Measurements from ENCODE around the gene ADAMTS14. TPM values are rescaled to one million over a fixed set of nuclear protein-coding genes. Genes with fewer than 3 reads are reported as not detected.

Gene ADAMTS14
- total RNA-seq, 1 donor from 2014 or later = 0.53 TPM

- Histone ChIP-seq H3K27me3 (ENCODE audit: low read depth) (no peaks in the 10 kb centered on the region), H3K9me3 (no peaks in the 10 kb centered on the region), H3K4me1 (no peaks in the 10 kb centered on the region), H3K27ac (no peak overlapping the region), H3K4me3 (no peak overlapping the region), H3K36me3 (no peaks in the 10 kb centered on the region)
- intact Hi-C loops (cut with DNase I) = no loop called here
- TF ChIP-seq, protein P1, sequence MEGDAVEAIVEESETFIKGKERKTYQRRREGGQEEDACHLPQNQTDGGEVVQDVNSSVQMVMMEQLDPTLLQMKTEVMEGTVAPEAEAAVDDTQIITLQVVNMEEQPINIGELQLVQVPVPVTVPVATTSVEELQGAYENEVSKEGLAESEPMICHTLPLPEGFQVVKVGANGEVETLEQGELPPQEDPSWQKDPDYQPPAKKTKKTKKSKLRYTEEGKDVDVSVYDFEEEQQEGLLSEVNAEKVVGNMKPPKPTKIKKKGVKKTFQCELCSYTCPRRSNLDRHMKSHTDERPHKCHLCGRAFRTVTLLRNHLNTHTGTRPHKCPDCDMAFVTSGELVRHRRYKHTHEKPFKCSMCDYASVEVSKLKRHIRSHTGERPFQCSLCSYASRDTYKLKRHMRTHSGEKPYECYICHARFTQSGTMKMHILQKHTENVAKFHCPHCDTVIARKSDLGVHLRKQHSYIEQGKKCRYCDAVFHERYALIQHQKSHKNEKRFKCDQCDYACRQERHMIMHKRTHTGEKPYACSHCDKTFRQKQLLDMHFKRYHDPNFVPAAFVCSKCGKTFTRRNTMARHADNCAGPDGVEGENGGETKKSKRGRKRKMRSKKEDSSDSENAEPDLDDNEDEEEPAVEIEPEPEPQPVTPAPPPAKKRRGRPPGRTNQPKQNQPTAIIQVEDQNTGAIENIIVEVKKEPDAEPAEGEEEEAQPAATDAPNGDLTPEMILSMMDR (IDR thresholded peaks at IDR 0.05) = no peak
- ATAC-seq (no peak), DNase-seq (no peak)
Measured at GRCh38 chr10:70690589-70690988, 18.3 kb downstream of the ADAMTS14 start.

- H3K9me3 ChIP-seq = no peaks in the 10 kb centered on the region
- ATAC-seq (no peak), DNase-seq (no peak)
- TF ChIP-seq, protein P1 (IDR thresholded peaks at IDR 0.05) = no peak
- H3K4me1 ChIP-seq = no peaks in the 10 kb centered on the region
- no peak overlapping the region for H3K4me3 ChIP-seq
- H3K27ac ChIP-seq = no peak overlapping the region
- intact Hi-C loops (cut with DNase I) = no loop called here
- H3K36me3 ChIP-seq = no peaks in the 10 kb centered on the region
- H3K27me3 ChIP-seq (ENCODE audit: low read depth) = no peaks in the 10 kb centered on the region
Measured at GRCh38 chr10:70691611-70692010, 19.3 kb downstream of the ADAMTS14 start.

DNA sequence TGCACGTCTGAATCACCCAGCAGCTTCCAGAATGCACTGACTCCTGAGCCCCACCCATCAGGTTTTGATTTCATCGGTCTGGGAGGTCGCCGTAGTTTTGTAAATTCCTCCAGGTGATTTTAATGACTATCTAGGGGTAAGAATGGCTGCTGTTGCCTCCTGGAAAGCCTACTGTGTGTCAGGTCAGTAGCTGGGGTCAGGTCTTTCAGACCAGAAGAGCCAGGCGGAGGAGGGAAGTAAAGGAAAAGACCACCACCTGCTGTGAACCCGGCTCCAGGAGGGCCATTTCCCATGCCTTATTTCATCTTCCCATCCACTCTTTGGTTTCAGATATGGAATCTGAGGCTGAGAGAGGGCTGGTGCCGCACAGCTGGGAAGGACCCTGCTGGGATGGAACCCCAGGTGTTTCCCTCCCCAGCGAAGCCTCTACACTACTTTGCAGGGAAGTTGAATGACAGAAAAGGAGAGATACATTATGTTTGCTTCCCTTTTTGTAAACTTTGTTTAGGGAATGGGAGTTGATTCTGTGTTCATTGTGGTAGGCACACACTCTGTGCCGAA lies 19.8 kb downstream of the ADAMTS14 start:
- H3K36me3 ChIP-seq = no peaks in the 10 kb centered on the region
- no peaks in the 10 kb centered on the region for H3K9me3 ChIP-seq
- no peak overlapping the region for H3K27ac ChIP-seq
- no peak overlapping the region for H3K4me3 ChIP-seq
- H3K27me3 ChIP-seq (ENCODE audit: low read depth) = no peaks in the 10 kb centered on the region
- no peak for ATAC-seq
- TF ChIP-seq, protein P1 (IDR thresholded peaks at IDR 0.05) = no peak
- DNase-seq = no peak
- H3K4me1 ChIP-seq = no peaks in the 10 kb centered on the region
- intact Hi-C loops (cut with DNase I) = no loop called here

GRCh38 chr10:70693619-70694335 lies 21.5 kb downstream of the ADAMTS14 start:
- Histone ChIP-seq H3K9me3 (no peaks in the 10 kb centered on the region), H3K4me3 (no peak overlapping the region), H3K27me3 (ENCODE audit: low read depth) (no peaks in the 10 kb centered on the region), H3K4me1 (no peaks in the 10 kb centered on the region), H3K27ac (no peak overlapping the region), H3K36me3 (no peaks in the 10 kb centered on the region)
- TF ChIP-seq, protein P1 (IDR thresholded peaks at IDR 0.05) = no peak
- intact Hi-C loops (cut with DNase I) = no loop called here
- ATAC-seq (no peak), DNase-seq (no peak)

DNA sequence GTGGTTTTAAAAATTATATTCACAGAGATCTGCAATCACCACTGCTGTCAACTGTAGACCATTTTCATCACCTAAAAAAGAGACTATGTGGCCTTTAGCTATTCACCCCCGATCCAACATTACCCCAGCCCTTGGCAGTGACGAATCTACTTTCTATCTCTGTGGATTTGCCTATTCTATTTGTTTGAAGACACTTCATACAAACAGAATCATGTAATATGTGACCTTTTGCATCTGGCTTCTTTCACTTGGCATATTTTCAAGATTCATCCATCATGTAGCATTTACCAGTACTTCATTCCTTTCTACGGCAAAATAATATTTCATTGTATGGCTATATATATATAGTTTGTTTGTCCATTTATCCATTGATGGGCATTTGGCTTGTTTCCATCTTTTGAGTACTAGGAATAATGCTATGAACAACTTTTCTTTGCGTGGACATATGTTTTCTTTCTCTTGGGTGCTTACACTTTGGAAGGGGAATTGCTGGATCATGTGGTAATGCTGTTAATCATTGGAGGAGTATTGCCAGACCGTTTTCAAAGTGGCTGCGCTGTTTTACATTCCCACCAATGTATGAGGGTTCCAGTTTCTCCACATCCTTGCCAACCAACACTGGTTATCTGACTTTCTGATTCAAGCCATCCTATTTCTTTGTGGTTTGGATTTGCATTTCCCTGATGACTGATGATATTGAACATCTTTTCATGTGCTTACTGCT lies 22.3 kb downstream of the ADAMTS14 start:
- Histone ChIP-seq H3K4me1 (no peaks in the 10 kb centered on the region), H3K27ac (no peak overlapping the region), H3K4me3 (no peak overlapping the region), H3K27me3 (ENCODE audit: low read depth) (no peaks in the 10 kb centered on the region), H3K36me3 (no peaks in the 10 kb centered on the region), H3K9me3 (no peaks in the 10 kb centered on the region)
- intact Hi-C loops (cut with DNase I) = no loop called here
- TF ChIP-seq, protein P1 (IDR thresholded peaks at IDR 0.05) = no peak
- no peak for ATAC-seq
- DNase-seq = no peak

Data from lower lobe of right lung (tissue), 2 donors.